Lung (tissue), 12 donors: Measurements from ENCODE around the gene DYSF. TPM values are rescaled to one million over a fixed set of nuclear protein-coding genes. Genes with fewer than 3 reads are reported as not detected.

Experiments
- ATAC-seq: fragments of 200-7000 bp; cut with Tn5 transposase; one replicate; pipeline ENCODE4 v1.9.1; 2020; ENCODE audit warnings: moderate number of reproducible peaks; ENCODE audit not compliant: insufficient read depth, low FRiP score
- DNase-seq, 3 donors: peaks; one replicate each; pipeline ENCODE4 v3.0.0-alpha.2; 2013 to 2017
- H3K27ac ChIP-seq, 2 donors: one replicate each; pipeline ENCODE4 v1.5.1; 2013; ENCODE audit warnings: mild to moderate bottlenecking in 2 of 2, moderate library complexity in 2 of 2, control low read depth in 1 of 2, inconsistent platforms in 1 of 2, low read depth in 1 of 2, low read length in 1 of 2
- H3K27me3 ChIP-seq, 3 donors: one replicate each; pipeline ENCODE4 v1.5.1; 2013; ENCODE audit warnings: low read length in 2 of 3; ENCODE audit not compliant: control insufficient read depth in 3 of 3, insufficient read depth in 3 of 3
- H3K36me3 ChIP-seq, 4 donors: one replicate each; pipeline ENCODE4 v1.5.1; 2013; ENCODE audit warnings: low read length in 4 of 4, mild to moderate bottlenecking in 1 of 4, moderate library complexity in 1 of 4; ENCODE audit not compliant: control insufficient read depth in 4 of 4, insufficient read depth in 4 of 4
- H3K4me1 ChIP-seq, 5 donors: one replicate each; pipeline ENCODE4 v1.5.1; 2013; ENCODE audit warnings: low read length in 5 of 5, mild to moderate bottlenecking in 2 of 5, moderate library complexity in 1 of 5; ENCODE audit not compliant: control insufficient read depth in 5 of 5, insufficient read depth in 5 of 5
- H3K4me3 ChIP-seq: one replicate; pipeline ENCODE4 v1.5.1; 2013; ENCODE audit warnings: mild to moderate bottlenecking, control low read depth, moderate library complexity
- H3K9ac ChIP-seq, 2 donors: one replicate each; pipeline ENCODE4 v1.5.1; 2013; ENCODE audit warnings: low read length in 2 of 2, control low read depth in 1 of 2; ENCODE audit not compliant: insufficient read depth in 1 of 2
- H3K9me3 ChIP-seq, 4 donors: one replicate each; pipeline ENCODE4 v1.5.1; 2013; ENCODE audit warnings: low read length in 3 of 4, mild to moderate bottlenecking in 1 of 4, moderate library complexity in 1 of 4; ENCODE audit not compliant: control insufficient read depth in 4 of 4, insufficient read depth in 3 of 4
- CTCF ChIP-seq: IDR thresholded peaks from 2 replicates; pipeline ENCODE4 v1.5.1; 2012; ENCODE audit warnings: mild to moderate bottlenecking; ENCODE audit errors: control extremely low read depth, extremely low read depth
- WGBS, 2 donors: extraction: QIAGEN DNeasy Blood & Tissue Kit; methylation state at CpG; one replicate each; pipeline ENCODE4 v1.1.7; 2013; 5-methylcytosine and 5-hydroxymethylcytosine counted together
- polyA plus RNA-seq, 2 donors: library from polyadenylated mRNA; stranded (reverse); fragments of 200-250 nt; gene quantifications; one replicate each; pipeline ENCODE4 v1.2.1, GENCODE V29; 2013
- total RNA-seq, 2 donors: library from RNA; depleted of rRNA in 1 of 2; stranded (reverse); fragments of >200 nt in 1 of 2; gene quantifications; one replicate each; pipeline ENCODE4 v1.2.1, GENCODE V29; 2014 to 2021
- donor health status: control.
- donor health status: control.
- donor health status: Bipolar disorder and iron deficiency.
- donor health status: healthy.
- donor health status: DM: yes; HTN: yes; CAD: no.

Gene DYSF
- total and polyA plus RNA-seq, 4 donors = 12.9 to 56.2 (median 40.0) TPM

- H3K27me3 ChIP-seq = no peaks in the 10 kb centered on the region
- H3K36me3 ChIP-seq = peaks cover 0 to 1% (median 0%) of the 10 kb centered on the region in 4 donors
- no peak for TF ChIP-seq CTCF
- no peak overlapping the region for H3K27ac ChIP-seq
- H3K4me1 ChIP-seq = peaks cover 0 to 2% (median 0%) of the 10 kb centered on the region in 5 donors
- WGBS, 2 donors = 92 to 95% methylated on average over 14 of the region's 14 CpGs
- no peak for ATAC-seq
- no peaks in the 10 kb centered on the region for H3K9me3 ChIP-seq
- DNase-seq = no peak
- no peak overlapping the region for H3K9ac ChIP-seq
- H3K4me3 ChIP-seq = no peak overlapping the region
Measured at GRCh38 chr2:71546777-71547281, 93.5 kb downstream of the DYSF start.

DNA sequence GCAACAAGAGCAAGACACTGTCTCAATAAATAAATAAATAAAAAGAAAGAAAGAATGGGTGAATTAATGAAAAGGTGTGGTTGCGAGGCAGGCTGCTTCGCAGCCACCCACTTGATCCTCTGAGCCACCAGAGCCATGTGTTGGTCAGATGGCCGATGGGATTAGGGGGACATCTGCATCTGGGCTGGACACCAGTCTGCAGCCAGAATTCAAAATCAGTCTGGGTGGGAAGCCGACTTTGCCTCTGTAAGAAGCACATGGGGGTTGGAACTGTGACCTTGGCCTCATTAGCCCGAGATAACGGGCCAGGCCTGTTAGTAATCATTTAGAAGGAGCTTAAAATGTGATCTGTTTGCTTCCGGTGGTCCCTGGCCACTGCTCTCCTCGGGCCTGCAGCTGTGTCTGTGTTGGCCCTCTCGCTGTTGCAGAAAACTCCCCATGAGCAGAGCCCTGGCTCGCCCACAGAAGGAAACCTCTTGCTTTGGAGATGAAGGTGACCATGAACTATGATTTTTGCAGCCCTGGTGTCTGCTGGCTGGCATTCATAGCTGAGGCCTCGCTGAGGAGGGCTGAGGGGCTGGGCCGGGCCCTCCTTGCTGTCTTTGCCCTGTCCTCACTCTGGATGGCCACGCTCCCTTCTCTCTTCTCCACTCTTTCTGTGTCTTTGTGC, 94.4 kb downstream of the DYSF start:
- 86 to 88% methylated on average over 13 of the region's 13 CpGs for WGBS, 2 donors
- DNase-seq (no peak), ATAC-seq (no peak)
- H3K27me3 ChIP-seq = no peaks in the 10 kb centered on the region
- H3K27ac ChIP-seq = no peak overlapping the region
- no peak for TF ChIP-seq CTCF
- no peaks in the 10 kb centered on the region for H3K9me3 ChIP-seq
- H3K4me1 ChIP-seq = peaks cover 0 to 2% (median 0%) of the 10 kb centered on the region in 5 donors
- no peak overlapping the region for H3K4me3 ChIP-seq
- H3K36me3 ChIP-seq = no peaks in the 10 kb centered on the region
- no peak overlapping the region for H3K9ac ChIP-seq

GRCh38 chr2:71548646-71549425, 95.5 kb downstream of the DYSF start:
- peaks cover 0 to 2% (median 0%) of the 10 kb centered on the region in 5 donors for H3K4me1 ChIP-seq
- H3K27ac ChIP-seq = no peak overlapping the region
- ATAC-seq (peak; percentile 59), DNase-seq (peak; percentile 59 to 68 (median 67))
- peaks cover 0 to 8% (median 0%) of the 10 kb centered on the region in 4 donors for H3K36me3 ChIP-seq
- peak; percentile 65 for TF ChIP-seq CTCF
- 64% methylated on average over 21 of the region's 21 CpGs for WGBS, 2 donors
- no peak overlapping the region for H3K4me3 ChIP-seq
- H3K27me3 ChIP-seq = no peaks in the 10 kb centered on the region
- no peaks in the 10 kb centered on the region for H3K9me3 ChIP-seq
- no peak overlapping the region for H3K9ac ChIP-seq
